ENCODE results near the gene FAU. TPM values are rescaled to one million over a fixed set of nuclear protein-coding genes. Genes with fewer than 3 reads are reported as not detected.
A peak's percentile ranks its signal among the peaks of the same experiment; 100 is the strongest.

The FAU gene
- total and polyA plus RNA-seq, 9 of the 15 experiments (the other 6 are each of a cell fraction or from before 2014, with no cell fraction given) = 433 to 1,827 (median 942) TPM

DNA sequence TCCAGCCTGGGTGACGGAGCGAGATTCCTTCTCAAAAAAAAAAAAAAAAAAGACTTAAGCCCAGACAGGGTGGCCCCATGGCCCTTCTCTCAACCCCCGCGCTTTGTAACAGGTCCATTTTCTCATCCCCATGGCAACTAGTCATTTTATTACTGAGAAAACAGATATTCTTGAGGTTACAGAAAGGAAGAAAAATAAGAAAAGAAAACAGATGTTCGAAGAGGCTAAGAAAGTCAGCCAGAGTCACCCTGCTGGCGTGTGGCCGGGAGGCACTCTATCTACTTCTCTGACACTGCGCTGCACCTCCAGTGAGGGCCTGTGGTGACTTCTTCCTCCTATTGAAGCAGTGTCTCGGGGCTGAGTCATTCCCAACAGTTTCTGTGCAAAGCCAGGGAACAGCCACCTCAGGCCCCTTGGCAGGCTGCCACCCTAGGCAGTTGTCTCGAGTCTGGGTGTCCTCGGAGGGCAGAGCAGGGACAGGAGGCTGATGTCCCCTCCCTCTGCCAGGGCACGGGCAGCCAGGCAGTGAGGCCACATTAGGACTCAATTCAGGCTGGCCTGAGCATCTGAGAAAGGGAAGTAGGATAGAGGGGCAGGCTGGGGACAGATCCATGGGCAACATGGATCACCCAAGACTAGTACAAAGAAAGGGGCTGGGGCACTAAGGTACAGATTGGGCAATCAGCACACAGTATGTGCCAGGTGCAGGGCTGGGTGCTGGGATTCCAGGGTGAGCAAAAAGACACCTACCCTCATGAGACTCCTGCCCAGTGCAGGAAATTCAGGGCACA is 28.8 kb upstream of the FAU start (continued):
- TF ChIP-seq, protein P1, sequence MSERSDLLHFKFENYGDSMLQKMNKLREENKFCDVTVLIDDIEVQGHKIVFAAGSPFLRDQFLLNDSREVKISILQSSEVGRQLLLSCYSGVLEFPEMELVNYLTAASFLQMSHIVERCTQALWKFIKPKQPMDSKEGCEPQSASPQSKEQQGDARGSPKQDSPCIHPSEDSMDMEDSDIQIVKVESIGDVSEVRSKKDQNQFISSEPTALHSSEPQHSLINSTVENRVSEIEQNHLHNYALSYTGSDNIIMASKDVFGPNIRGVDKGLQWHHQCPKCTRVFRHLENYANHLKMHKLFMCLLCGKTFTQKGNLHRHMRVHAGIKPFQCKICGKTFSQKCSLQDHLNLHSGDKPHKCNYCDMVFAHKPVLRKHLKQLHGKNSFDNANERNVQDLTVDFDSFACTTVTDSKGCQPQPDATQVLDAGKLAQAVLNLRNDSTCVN (CRISPR knock-in tag; IDR thresholded peaks at IDR 0.05) = no peak
- TF ChIP-seq, protein P2, sequence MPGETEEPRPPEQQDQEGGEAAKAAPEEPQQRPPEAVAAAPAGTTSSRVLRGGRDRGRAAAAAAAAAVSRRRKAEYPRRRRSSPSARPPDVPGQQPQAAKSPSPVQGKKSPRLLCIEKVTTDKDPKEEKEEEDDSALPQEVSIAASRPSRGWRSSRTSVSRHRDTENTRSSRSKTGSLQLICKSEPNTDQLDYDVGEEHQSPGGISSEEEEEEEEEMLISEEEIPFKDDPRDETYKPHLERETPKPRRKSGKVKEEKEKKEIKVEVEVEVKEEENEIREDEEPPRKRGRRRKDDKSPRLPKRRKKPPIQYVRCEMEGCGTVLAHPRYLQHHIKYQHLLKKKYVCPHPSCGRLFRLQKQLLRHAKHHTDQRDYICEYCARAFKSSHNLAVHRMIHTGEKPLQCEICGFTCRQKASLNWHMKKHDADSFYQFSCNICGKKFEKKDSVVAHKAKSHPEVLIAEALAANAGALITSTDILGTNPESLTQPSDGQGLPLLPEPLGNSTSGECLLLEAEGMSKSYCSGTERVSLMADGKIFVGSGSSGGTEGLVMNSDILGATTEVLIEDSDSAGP (CRISPR knock-in tag; IDR thresholded peaks at IDR 0.05) = no peak
- TF ChIP-seq, protein P3, sequence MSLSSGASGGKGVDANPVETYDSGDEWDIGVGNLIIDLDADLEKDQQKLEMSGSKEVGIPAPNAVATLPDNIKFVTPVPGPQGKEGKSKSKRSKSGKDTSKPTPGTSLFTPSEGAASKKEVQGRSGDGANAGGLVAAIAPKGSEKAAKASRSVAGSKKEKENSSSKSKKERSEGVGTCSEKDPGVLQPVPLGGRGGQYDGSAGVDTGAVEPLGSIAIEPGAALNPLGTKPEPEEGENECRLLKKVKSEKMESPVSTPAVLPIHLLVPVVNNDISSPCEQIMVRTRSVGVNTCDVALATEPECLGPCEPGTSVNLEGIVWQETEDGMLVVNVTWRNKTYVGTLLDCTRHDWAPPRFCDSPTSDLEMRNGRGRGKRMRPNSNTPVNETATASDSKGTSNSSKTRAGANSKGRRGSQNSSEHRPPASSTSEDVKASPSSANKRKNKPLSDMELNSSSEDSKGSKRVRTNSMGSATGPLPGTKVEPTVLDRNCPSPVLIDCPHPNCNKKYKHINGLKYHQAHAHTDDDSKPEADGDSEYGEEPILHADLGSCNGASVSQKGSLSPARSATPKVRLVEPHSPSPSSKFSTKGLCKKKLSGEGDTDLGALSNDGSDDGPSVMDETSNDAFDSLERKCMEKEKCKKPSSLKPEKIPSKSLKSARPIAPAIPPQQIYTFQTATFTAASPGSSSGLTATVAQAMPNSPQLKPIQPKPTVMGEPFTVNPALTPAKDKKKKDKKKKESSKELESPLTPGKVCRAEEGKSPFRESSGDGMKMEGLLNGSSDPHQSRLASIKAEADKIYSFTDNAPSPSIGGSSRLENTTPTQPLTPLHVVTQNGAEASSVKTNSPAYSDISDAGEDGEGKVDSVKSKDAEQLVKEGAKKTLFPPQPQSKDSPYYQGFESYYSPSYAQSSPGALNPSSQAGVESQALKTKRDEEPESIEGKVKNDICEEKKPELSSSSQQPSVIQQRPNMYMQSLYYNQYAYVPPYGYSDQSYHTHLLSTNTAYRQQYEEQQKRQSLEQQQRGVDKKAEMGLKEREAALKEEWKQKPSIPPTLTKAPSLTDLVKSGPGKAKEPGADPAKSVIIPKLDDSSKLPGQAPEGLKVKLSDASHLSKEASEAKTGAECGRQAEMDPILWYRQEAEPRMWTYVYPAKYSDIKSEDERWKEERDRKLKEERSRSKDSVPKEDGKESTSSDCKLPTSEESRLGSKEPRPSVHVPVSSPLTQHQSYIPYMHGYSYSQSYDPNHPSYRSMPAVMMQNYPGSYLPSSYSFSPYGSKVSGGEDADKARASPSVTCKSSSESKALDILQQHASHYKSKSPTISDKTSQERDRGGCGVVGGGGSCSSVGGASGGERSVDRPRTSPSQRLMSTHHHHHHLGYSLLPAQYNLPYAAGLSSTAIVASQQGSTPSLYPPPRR (CRISPR knock-in tag; IDR thresholded peaks at IDR 0.05; ENCODE audit: borderline replicate concordance) = no peak
- TF ChIP-seq SMAD3 (CRISPR knock-in tag; conservative IDR thresholded peaks at IDR 0.05) (no peak), HDGF (IDR thresholded peaks at IDR 0.05) (0 out of 2 replicates have a peak, but pooled peaks have one; percentile 42), EP300 (IDR thresholded peaks at IDR 0.05; ENCODE audit: low read length) (no peak), ZNF431 (CRISPR knock-in tag; IDR thresholded peaks at IDR 0.05) (no peak), ZNF124 (CRISPR knock-in tag; IDR thresholded peaks at IDR 0.05) (no peak), ZNF175 (CRISPR knock-in tag; IDR thresholded peaks at IDR 0.05; ENCODE audit: low read depth) (0 out of 2 replicates have a peak, but pooled peaks have one; percentile 18), EP400 (IDR thresholded peaks at IDR 0.05) (peak; percentile 36; the same call in 1 of the 2 replicates), KLF6 (CRISPR knock-in tag; IDR thresholded peaks at IDR 0.05; ENCODE audit: borderline replicate concordance) (no peak), GATAD2B (IDR thresholded peaks at IDR 0.05; ENCODE audit: borderline replicate concordance) (no peak), SIN3A (IDR thresholded peaks at IDR 0.05; ENCODE audit: borderline replicate concordance in 2 of 2, control insufficient read depth in 1 of 2, low read depth in 2 of 2, low read length in 2 of 2) (no peak; a peak in 1 of 4 replicates), MCM3 (IDR thresholded peaks at IDR 0.05) (no peak)
- TF ChIP-seq, protein P4, sequence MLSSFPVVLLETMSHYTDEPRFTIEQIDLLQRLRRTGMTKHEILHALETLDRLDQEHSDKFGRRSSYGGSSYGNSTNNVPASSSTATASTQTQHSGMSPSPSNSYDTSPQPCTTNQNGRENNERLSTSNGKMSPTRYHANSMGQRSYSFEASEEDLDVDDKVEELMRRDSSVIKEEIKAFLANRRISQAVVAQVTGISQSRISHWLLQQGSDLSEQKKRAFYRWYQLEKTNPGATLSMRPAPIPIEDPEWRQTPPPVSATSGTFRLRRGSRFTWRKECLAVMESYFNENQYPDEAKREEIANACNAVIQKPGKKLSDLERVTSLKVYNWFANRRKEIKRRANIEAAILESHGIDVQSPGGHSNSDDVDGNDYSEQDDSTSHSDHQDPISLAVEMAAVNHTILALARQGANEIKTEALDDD (IDR thresholded peaks at IDR 0.05) = 0 out of 2 replicates have a peak, but pooled peaks have one; percentile 14
